A673 (cell line): ENCODE data around the gene PLEKHH1. TPM values are rescaled to one million over a fixed set of nuclear protein-coding genes. Genes with fewer than 3 reads are reported as not detected.
A peak's percentile ranks its signal among the peaks of the same experiment; 100 is the strongest.

Source experiments
- BruUV-seq: library from RNA; stranded (reverse); fragments of 400-500 nt; replicated peaks from 2 replicates; lab custom pipeline; 2021; lab: Mats Ljungman, UMichigan
- CTCF ChIA-PET: fragments of 300-600 bp; sonication (Branson Sonifier 250); formaldehyde crosslinking; loops from one replicate; lab custom pipeline; 2022; ENCODE audit warnings: antibody characterized with exemption; lab: Charles Lee
- POLR2A ChIA-PET: fragments of 300-600 bp; sonication (Branson Sonifier 250); formaldehyde crosslinking; loops from one replicate; lab custom pipeline; 2022; ENCODE audit warnings: antibody characterized with exemption; ENCODE audit not compliant: low non-redundant PET; lab: Charles Lee
- DNase-seq: peaks from one replicate; pipeline ENCODE4 v3.0.0-alpha.2; 2015; ENCODE audit warnings: low spot score
- H3K27ac ChIP-seq: fragments of 200-600 bp; sonication (generic); 2 replicates; pipeline ENCODE4 v1.5.1; 2016; ENCODE audit warnings: mixed run types, low read depth, mild to moderate bottlenecking, mixed read lengths, antibody characterized with exemption, low read length; ENCODE audit not compliant: poor library complexity, severe bottlenecking
- H3K27me3 ChIP-seq: fragments of 200-600 bp; sonication (generic); replicated peaks from 2 replicates; pipeline ENCODE4 v1.6.1; 2017; ENCODE audit warnings: mixed run types, low read depth, mild to moderate bottlenecking, mixed read lengths, antibody characterized with exemption, low read length; ENCODE audit not compliant: insufficient read depth, poor library complexity
- H3K36me3 ChIP-seq: fragments of 200-600 bp; sonication (generic); 2 replicates; pipeline ENCODE4 v1.6.1; 2016; ENCODE audit warnings: mixed run types, mild to moderate bottlenecking, mixed read lengths, antibody characterized with exemption, low read length; ENCODE audit not compliant: insufficient read depth, poor library complexity, severe bottlenecking
- H3K4me1 ChIP-seq: fragments of 200-600 bp; sonication (generic); 2 replicates; pipeline ENCODE4 v1.6.1; 2017; ENCODE audit warnings: mixed run types, mild to moderate bottlenecking, mixed read lengths, antibody characterized with exemption, low read length; ENCODE audit not compliant: insufficient read depth, poor library complexity, severe bottlenecking
- H3K4me3 ChIP-seq: fragments of 200-600 bp; sonication (generic); 2 replicates; pipeline ENCODE4 v1.5.1; 2016; ENCODE audit warnings: low read depth, mixed run types, mild to moderate bottlenecking, mixed read lengths, low read length; ENCODE audit not compliant: poor library complexity, severe bottlenecking
- H3K9me3 ChIP-seq: fragments of 200-600 bp; sonication (generic); 2 replicates; pipeline ENCODE4 v1.6.1; 2016; ENCODE audit warnings: mixed run types, low read depth, mild to moderate bottlenecking, mixed read lengths, antibody characterized with exemption, low read length; ENCODE audit not compliant: poor library complexity, severe bottlenecking
- EZH2 ChIP-seq: fragments of 200-600 bp; sonication (generic); IDR thresholded peaks from 2 replicates; pipeline ENCODE4 v1.6.1; 2017; ENCODE audit warnings: borderline replicate concordance, low read depth, mild to moderate bottlenecking, mixed read lengths, antibody characterized with exemption, low read length; ENCODE audit not compliant: poor library complexity, severe bottlenecking
- intact Hi-C: fragments of 100-400 bp; cut with micrococcal nuclease; formaldehyde crosslinking; loops from one replicate; pipeline ENCODE4 v1.10.0; 2022; ENCODE audit not compliant: unreplicated experiment
- total RNA-seq: library from RNA; stranded (reverse); gene quantifications from 2 replicates; pipeline ENCODE4 v1.2.3, GENCODE V29; 2021
- TF ChIP-seq, protein P1 (sequence below): fragments of 300-800, 200-600 bp; sonication (generic); conservative IDR thresholded peaks from 2 replicates; pipeline ENCODE4 v1.5.1; 2017; ENCODE audit warnings: low read depth, mild to moderate bottlenecking, antibody characterized with exemption, low read length, moderate library complexity, mixed read lengths

Gene PLEKHH1
- total RNA-seq, 1 experiment from 2014 or later = 8.9 TPM

- peak; percentile 70 for DNase-seq
- no peaks in the 10 kb centered on the region for H3K36me3 ChIP-seq
- H3K4me3 ChIP-seq = no peak overlapping the region
- H3K4me1 ChIP-seq = peaks cover 5% of the 10 kb centered on the region
- no TSS peak for BruUV-seq
- TF ChIP-seq, protein P1, sequence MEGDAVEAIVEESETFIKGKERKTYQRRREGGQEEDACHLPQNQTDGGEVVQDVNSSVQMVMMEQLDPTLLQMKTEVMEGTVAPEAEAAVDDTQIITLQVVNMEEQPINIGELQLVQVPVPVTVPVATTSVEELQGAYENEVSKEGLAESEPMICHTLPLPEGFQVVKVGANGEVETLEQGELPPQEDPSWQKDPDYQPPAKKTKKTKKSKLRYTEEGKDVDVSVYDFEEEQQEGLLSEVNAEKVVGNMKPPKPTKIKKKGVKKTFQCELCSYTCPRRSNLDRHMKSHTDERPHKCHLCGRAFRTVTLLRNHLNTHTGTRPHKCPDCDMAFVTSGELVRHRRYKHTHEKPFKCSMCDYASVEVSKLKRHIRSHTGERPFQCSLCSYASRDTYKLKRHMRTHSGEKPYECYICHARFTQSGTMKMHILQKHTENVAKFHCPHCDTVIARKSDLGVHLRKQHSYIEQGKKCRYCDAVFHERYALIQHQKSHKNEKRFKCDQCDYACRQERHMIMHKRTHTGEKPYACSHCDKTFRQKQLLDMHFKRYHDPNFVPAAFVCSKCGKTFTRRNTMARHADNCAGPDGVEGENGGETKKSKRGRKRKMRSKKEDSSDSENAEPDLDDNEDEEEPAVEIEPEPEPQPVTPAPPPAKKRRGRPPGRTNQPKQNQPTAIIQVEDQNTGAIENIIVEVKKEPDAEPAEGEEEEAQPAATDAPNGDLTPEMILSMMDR = peak; percentile 87
- no peak for TF ChIP-seq EZH2
- H3K27ac ChIP-seq = no peak overlapping the region
- intact Hi-C loops = loop anchor here (1.0 to 10.0 kb wide), 3 partner anchors 44 to 178 kb away; partner anchors contain the start of gene RDH12
- ChIA-PET CTCF (interaction anchor here (0.6 to 1.6 kb wide), 9 partner anchors 13 to 444 kb away, joined by 3 to 15 read pairs (median 11); partner anchors contain the start of gene PIGH), POLR2A (no interaction called here)
- H3K27me3 ChIP-seq = peaks cover 6% of the 10 kb centered on the region
- H3K9me3 ChIP-seq = no peaks in the 10 kb centered on the region
These were observed 6.2 kb upstream of the PLEKHH1 start for GRCh38 chr14:67526676-67527459.

GRCh38 chr14:67527756-67528155 lies 5.3 kb upstream of the PLEKHH1 start:
- BruUV-seq = no TSS peak
- POLR2A ChIA-PET = no interaction called here
- intact Hi-C loops = loop anchor here (2.0 to 10.0 kb wide), 2 partner anchors 139 to 177 kb away; partner anchors contain the start of gene RDH12

DNA sequence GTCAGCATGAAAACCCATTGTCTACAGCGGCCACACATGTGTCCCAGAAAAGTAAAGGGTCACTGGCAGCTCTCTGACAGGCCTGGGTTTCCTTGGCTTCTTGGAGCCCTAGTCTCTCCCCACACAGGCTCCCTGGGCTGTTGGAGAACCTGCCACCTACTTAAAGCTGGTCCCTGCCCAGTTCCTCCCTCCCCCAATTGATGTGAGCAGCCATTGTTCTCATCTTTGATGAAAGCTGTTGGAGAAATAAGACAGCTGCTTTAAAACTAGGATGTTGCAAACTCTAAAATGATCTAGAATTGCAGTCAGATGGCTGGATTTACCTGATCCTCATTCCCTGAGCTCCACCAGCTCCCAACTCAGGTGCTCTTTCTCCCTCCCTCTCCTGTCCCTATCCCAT lies 4.8 kb upstream of the PLEKHH1 start:
- no peak overlapping the region for H3K4me3 ChIP-seq
- DNase-seq = no peak
- peaks cover 6% of the 10 kb centered on the region for H3K27me3 ChIP-seq
- no TSS peak for BruUV-seq
- ChIA-PET POLR2A (no interaction called here), CTCF (interaction anchor here (0.7 kb wide), 1 partner anchor 102 kb away, joined by 3 read pairs; no protein-coding TSS in a partner anchor)
- intact Hi-C loops = loop anchor here (10.0 kb wide), 1 partner anchor 177 kb away; the partner anchor contains the start of gene RDH12
- TF ChIP-seq, protein P1 = no peak
- no peak for TF ChIP-seq EZH2
- H3K36me3 ChIP-seq = no peaks in the 10 kb centered on the region
- H3K9me3 ChIP-seq = no peaks in the 10 kb centered on the region
- H3K4me1 ChIP-seq = peaks cover 5% of the 10 kb centered on the region
- H3K27ac ChIP-seq = no peak overlapping the region

More at GRCh38 chr14:67527756-67528155, 5.3 kb upstream of the PLEKHH1 start:
- TF ChIP-seq, protein P1 = no peak
- no peak for TF ChIP-seq EZH2
- H3K4me3 ChIP-seq = no peak overlapping the region
- H3K4me1 ChIP-seq = peaks cover 5% of the 10 kb centered on the region
- DNase-seq = no peak
- no peaks in the 10 kb centered on the region for H3K9me3 ChIP-seq
- H3K36me3 ChIP-seq = no peaks in the 10 kb centered on the region
- no peak overlapping the region for H3K27ac ChIP-seq
- peaks cover 6% of the 10 kb centered on the region for H3K27me3 ChIP-seq
- CTCF ChIA-PET = interaction anchor here (0.6 to 1.6 kb wide), 5 partner anchors 19 to 166 kb away, joined by 3 to 13 read pairs (median 11); no protein-coding TSS in a partner anchor
